T-helper 2 cell (primary cell): Measurements from ENCODE around the gene ARRB1.
A peak's percentile ranks its signal among the peaks of the same experiment; 100 is the strongest.

Source experiments
- DNase-seq, 5 experiments: peaks; one replicate each; pipeline versions ENCODE4 v3.0.0 to v3.0.0-alpha.2; 2012 to 2022

ARRB1 gene

GRCh38 chr11:75273411-75274391, 77.8 kb downstream of the ARRB1 start:
- DNase-seq = no peak

GRCh38 chr11:75272821-75273301, 78.6 kb downstream of the ARRB1 start:
- DNase-seq = no peak

GRCh38 chr11:75272391-75272790, 79.1 kb downstream of the ARRB1 start:
- DNase-seq = no peak

- no peak for DNase-seq
Measured at GRCh38 chr11:75271730-75272129, 79.7 kb downstream of the ARRB1 start.

- peak in 1 of 5 experiments; percentile 54 for DNase-seq
Measured at GRCh38 chr11:75270896-75271418, 80.5 kb downstream of the ARRB1 start.

GRCh38 chr11:75269896-75270295, 81.6 kb downstream of the ARRB1 start:
- DNase-seq = no peak

- no peak for DNase-seq
Measured at GRCh38 chr11:75269367-75269660, 82.1 kb downstream of the ARRB1 start.

DNA sequence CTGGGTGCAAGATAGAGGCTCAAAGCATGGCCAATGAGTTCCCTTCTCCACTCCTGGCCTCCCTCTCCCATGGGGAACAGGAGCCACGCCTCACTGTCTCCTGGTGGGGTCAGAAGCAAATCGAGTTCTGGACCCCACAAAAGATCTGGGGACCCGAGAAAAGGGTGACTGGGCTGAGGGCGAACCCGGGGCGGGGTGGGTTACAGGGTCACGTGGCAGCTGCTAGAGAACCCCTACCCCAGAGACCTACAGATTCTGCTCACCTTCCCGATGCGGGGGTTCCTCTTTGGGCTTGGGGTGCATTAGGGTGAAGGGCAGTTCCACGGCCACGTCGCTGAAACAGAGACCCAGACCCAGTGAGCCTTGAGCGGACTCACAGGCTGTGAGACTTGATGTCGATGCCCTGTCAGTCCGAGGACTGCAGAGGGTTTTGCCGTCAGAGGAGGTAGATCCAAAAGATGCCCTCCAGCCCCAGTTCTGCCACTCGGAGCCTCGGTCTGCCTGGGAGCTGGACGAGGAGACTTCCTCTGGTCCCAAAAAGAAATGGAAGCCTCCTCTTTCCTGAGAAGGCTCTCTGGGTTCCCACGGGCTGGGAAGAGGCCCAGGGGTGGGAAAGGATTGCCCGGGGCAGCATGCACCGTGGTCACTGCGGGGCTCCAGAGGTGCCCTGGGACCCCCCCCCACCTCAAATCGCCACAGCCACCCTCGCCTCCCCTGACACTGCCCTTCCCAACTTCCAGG, 82.7 kb downstream of the ARRB1 start:
- no peak for DNase-seq

DNA sequence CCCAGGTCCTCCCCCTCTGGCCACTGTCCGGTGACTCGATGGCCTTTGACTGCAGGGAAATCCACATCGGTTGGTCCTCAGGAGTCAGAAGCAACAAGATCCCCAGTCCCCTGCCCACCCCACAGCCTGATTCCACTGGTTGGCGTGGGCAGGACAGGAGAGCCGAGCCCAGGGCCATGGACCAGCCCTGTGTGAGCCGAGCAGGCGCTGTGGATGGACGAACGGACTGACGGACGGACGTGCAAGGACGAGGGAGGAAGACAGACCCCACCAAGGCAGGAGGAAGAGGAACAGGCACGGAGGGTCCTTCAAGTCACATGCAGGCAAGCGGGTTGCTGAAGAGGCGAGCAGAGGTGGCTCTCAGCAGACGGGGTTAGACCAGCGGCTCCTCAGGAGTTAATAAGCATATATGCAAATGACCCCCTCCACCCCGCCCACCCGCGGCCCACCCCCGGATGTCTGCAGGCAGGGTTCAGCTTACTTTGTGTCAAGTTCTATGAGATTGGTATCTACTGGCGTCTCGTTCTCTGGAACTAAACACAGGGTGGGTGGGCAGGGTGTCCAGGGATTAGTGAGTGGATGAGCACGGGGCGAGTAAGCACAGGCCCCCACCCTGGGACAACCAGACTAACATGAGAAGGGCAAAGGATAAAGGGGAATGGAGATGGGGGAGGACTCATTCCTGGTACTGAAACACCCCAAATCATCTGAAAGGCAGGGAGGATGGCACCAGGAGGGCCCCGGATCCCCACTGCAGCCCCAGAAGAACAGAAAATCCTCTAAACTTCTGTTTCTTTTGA, 84.1 kb downstream of the ARRB1 start:
- DNase-seq = no peak

- DNase-seq = no peak
Measured at GRCh38 chr11:75265851-75266531, 85.5 kb downstream of the ARRB1 start.

GRCh38 chr11:75264971-75265370, 86.5 kb downstream of the ARRB1 start:
- DNase-seq = no peak

GRCh38 chr11:75264356-75264755, 87.1 kb downstream of the ARRB1 start:
- DNase-seq = no peak

- DNase-seq = no peak
Measured at GRCh38 chr11:75263944-75264349, 87.5 kb downstream of the ARRB1 start.

- DNase-seq = no peak
Measured at GRCh38 chr11:75262961-75263852, 88.3 kb downstream of the ARRB1 start.

DNA sequence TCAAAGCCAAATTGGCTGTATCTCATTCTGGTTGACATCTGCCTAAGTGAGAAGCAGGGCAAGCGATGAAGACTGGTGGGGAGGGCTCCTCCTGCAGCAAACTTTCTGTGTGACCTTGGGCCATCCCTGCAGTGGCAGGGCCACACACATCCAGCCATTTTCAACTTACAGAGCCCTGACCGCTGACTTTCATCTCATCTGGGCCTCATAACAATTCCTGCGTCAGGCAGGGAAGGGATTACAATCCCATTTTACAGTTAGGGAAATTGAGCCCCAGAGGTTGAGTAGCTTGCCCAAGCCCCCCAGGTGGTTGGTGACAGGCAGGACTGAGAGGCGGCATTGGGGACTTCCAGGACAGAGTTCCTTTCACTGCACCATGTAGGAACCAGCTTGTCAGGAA, 89.0 kb downstream of the ARRB1 start:
- no peak for DNase-seq

- no peak for DNase-seq
Measured at GRCh38 chr11:75261902-75262361, 89.5 kb downstream of the ARRB1 start.

DNA sequence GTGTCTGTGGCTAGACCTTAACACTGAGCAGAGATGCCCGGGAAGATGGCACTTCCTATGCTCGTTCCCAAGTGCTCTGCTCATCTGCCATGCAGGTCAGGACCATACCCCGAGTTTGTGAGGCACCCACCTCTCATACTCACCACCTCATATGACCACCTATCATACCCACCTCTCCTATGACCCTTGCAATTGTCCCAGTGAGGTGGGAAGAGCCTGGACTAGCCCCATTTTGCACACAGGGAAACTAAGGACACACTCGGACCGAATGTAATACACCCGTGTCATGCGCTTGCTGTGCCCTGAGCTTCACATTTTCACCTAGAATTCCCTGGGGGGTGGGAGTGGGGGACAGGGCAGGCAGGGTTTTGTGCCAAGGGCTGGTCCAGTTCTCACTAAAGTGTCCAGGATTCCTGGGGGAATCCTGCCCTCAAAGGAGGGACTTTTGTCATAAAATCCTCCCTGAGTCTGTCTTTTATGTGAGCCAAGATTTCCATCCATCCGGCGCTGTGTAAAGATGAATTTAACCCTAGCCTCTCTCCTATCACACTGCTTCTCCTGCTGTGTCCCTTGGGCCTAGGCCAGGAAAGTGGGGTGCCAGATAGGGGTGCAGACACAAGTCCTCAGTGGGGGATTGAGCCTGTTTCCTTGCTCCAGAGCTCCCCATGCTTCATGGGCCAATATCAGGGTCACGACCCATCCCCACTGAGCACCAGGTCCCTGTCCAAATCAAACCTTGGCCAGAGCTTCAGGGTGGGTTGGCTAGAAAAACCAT, 90.9 kb downstream of the ARRB1 start:
- no peak for DNase-seq

DNA sequence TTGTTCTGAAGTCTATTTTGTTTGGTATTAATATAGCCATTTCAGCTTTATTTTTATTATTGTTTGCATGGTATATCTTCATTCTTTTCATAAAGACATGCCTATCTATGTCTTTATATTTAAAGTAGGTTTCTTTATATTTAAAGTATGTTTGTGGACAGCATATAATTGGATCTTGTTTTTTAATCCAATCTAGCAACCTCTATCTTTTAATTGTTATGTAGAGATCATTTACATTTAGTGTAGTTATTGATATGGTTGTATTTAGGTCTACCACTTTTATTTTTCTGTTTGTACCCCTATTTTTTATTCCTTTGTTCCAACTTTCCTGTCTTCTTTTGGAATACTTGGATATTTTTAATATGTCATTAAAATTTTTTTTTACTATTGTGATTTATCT, 97.1 kb downstream of the ARRB1 start:
- DNase-seq = no peak

DNA sequence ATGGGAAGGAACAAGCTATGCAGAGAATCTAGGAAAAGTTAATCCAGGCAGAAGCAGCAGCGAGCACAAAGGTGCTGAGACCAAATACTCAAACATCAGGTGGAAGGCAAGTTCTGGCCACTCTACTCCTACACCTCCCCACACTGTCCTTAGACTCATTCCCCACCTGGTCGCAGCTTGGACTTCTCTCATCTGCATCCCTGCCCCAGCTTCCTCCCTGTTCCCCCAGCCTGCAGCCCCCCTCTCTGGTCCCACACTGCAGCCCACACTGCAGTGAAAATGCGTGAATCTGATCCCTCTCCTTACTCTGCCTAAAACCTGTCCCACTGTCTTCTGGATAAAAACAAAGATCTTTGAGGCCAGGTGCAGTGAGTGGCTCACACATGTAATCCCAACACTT, 101.8 kb downstream of the ARRB1 start:
- no peak for DNase-seq

DNA sequence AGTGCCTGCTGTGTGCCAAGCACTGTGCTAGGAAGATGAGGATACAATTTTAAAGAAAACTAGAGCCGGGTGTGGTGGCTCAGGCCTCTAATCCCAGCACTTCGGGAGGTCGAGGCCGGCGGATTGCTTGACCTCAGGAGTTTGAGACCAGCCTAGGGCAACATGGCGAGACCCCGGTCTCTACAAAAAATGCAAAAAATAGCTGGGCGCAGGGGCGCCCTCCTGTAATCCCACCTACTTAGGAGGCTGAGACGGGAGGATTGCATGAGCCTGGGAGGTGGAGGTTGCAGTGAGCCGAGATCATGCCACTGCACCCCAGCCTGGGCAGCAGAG, 102.6 kb downstream of the ARRB1 start:
- DNase-seq = no peak
